ENCODE data around the gene TMX2. TPM values are rescaled to one million over a fixed set of nuclear protein-coding genes. Genes with fewer than 3 reads are reported as not detected.

The TMX2 gene
- polyA plus RNA-seq, 1 donor (not counting 4 experiments of a cell fraction or from before 2014, with no cell fraction given): 92.8 TPM

DNA sequence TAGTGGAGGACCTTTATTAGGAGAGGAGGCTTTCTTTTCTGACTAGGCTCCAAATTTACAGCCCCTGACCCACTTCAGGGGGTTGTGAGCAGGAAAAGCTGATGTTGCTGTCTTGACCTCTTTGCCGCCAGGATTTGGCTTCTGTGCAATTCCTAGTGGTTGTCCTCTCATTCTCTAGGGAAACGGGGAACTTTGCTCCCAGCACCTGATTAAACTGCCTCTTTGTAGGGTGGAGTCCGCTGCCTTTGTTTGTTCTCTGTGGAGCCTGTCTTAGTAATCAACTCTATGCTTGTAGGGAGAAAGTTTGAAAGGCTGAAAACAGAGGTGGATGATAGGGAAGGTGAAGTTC lies 65.5 kb downstream of the TMX2 start:
- H3K4me3 ChIP-seq (ENCODE audit: control insufficient read depth in 2 of 3, extremely low read depth in 1 of 3, insufficient read depth in 2 of 3, low read depth in 1 of 3, low read length in 3 of 3): peak overlapping the region in 2 of 3 experiments; percentile 49 to 55
- no peak overlapping the region for H2AFZ ChIP-seq (ENCODE audit: control insufficient read depth, low read length)
- H3K4me2 ChIP-seq (ENCODE audit: control insufficient read depth, extremely low read depth, insufficient read depth, low read depth, low read length): peak overlapping the region; percentile 77
- H3K9ac ChIP-seq (ENCODE audit: control insufficient read depth, extremely low read depth, insufficient read depth, low read length): peak overlapping the region; percentile 73
- TF ChIP-seq EZH2 (IDR thresholded peaks at IDR 0.05; ENCODE audit: low read length) (no peak), CTCF (optimal IDR thresholded peaks at IDR 0.05 in 1 of 3, IDR thresholded peaks at IDR 0.05 in 1 of 3, conservative IDR thresholded peaks at IDR 0.05 in 1 of 3; ENCODE audit: extremely low read depth in 1 of 3, insufficient read depth in 2 of 3, low read length in 3 of 3) (no peak)
- peak overlapping the region; percentile 88 for H3K27ac ChIP-seq (ENCODE audit: control insufficient read depth, insufficient read depth, low read length)
- H4K20me1 ChIP-seq (ENCODE audit: control insufficient read depth, extremely low read depth, insufficient read depth, low read length): peaks cover 19% of the 10 kb centered on the region
- no peaks in the 10 kb centered on the region for H3K27me3 ChIP-seq (ENCODE audit: control insufficient read depth, extremely low read depth, insufficient read depth, low read length)
- no peaks in the 10 kb centered on the region for H3K9me3 ChIP-seq (ENCODE audit: control insufficient read depth, low read depth, low read length)
- dilution Hi-C loops (cut with MboI; ENCODE audit: extremely low pct_ligation_motif_present, low sequenced_read_pairs): no loop called here
- peaks cover 81% of the 10 kb centered on the region for H3K4me1 ChIP-seq (ENCODE audit: control insufficient read depth, extremely low read depth, insufficient read depth, low read length)
- DNase-seq (ENCODE audit: low read depth, low spot score) (no peak), FAIRE-seq (no peak)
- H3K36me3 ChIP-seq (ENCODE audit: control insufficient read depth in 2 of 2, extremely low read depth in 1 of 2, insufficient read depth in 2 of 2, low read length in 2 of 2): no peaks in the 10 kb centered on the region
- peaks cover 93% of the 10 kb centered on the region for H3K79me2 ChIP-seq (ENCODE audit: control insufficient read depth, insufficient read depth, low read length)
- H3K9me1 ChIP-seq (ENCODE audit: control insufficient read depth, extremely low read depth, insufficient read depth, low read length): peaks cover 12% of the 10 kb centered on the region

GRCh38 chr11:57778318-57779037 lies 66.1 kb downstream of the TMX2 start:
- peaks cover 14% of the 10 kb centered on the region for H4K20me1 ChIP-seq (ENCODE audit: control insufficient read depth, extremely low read depth, insufficient read depth, low read length)
- dilution Hi-C loops (cut with MboI; ENCODE audit: extremely low pct_ligation_motif_present, low sequenced_read_pairs): no loop called here
- peak; percentile 64 for FAIRE-seq

More at GRCh38 chr11:57778318-57779037, 66.1 kb downstream of the TMX2 start:
- H3K79me2 ChIP-seq (ENCODE audit: control insufficient read depth, insufficient read depth, low read length): peaks cover 91% of the 10 kb centered on the region
- H3K9ac ChIP-seq (ENCODE audit: control insufficient read depth, extremely low read depth, insufficient read depth, low read length): peak overlapping the region; percentile 73
- H3K36me3 ChIP-seq (ENCODE audit: control insufficient read depth in 2 of 2, extremely low read depth in 1 of 2, insufficient read depth in 2 of 2, low read length in 2 of 2): no peaks in the 10 kb centered on the region
- no peak overlapping the region for H2AFZ ChIP-seq (ENCODE audit: control insufficient read depth, low read length)
- H3K4me3 ChIP-seq (ENCODE audit: control insufficient read depth in 2 of 3, extremely low read depth in 1 of 3, insufficient read depth in 2 of 3, low read depth in 1 of 3, low read length in 3 of 3): peak overlapping the region in 2 of 3 experiments; percentile 49 to 55
- peak overlapping the region; percentile 77 for H3K4me2 ChIP-seq (ENCODE audit: control insufficient read depth, extremely low read depth, insufficient read depth, low read depth, low read length)
- no peaks in the 10 kb centered on the region for H3K27me3 ChIP-seq (ENCODE audit: control insufficient read depth, extremely low read depth, insufficient read depth, low read length)
- H3K4me1 ChIP-seq (ENCODE audit: control insufficient read depth, extremely low read depth, insufficient read depth, low read length): peaks cover 78% of the 10 kb centered on the region
- peaks cover 12% of the 10 kb centered on the region for H3K9me1 ChIP-seq (ENCODE audit: control insufficient read depth, extremely low read depth, insufficient read depth, low read length)
- DNase-seq (ENCODE audit: low read depth, low spot score): peak; percentile 63
- TF ChIP-seq EZH2 (IDR thresholded peaks at IDR 0.05; ENCODE audit: low read length) (no peak), CTCF (optimal IDR thresholded peaks at IDR 0.05 in 1 of 3, IDR thresholded peaks at IDR 0.05 in 1 of 3, conservative IDR thresholded peaks at IDR 0.05 in 1 of 3; ENCODE audit: extremely low read depth in 1 of 3, insufficient read depth in 2 of 3, low read length in 3 of 3) (no peak)
- H3K9me3 ChIP-seq (ENCODE audit: control insufficient read depth, low read depth, low read length): no peaks in the 10 kb centered on the region
- H3K27ac ChIP-seq (ENCODE audit: control insufficient read depth, insufficient read depth, low read length): peak overlapping the region; percentile 88

All from keratinocyte (primary cell).